Measurements from ENCODE around the gene NEK4.

NEK4 gene

GRCh38 chr3:52722491-52722890 lies 48.2 kb downstream of the NEK4 start:
- no peaks in the 10 kb centered on the region for H3K27me3 ChIP-seq (ENCODE audit: low read depth, low read length)
- H3K9me3 ChIP-seq (ENCODE audit: control insufficient read depth in 1 of 2, low read length in 2 of 2): no peaks in the 10 kb centered on the region
- H3K4me3 ChIP-seq (ENCODE audit: low read depth in 1 of 2, low read length in 2 of 2): no peak overlapping the region
- H3K27ac ChIP-seq (ENCODE audit: low read length): no peak overlapping the region
- H3K36me3 ChIP-seq (ENCODE audit: control insufficient read depth in 1 of 2, insufficient read depth in 2 of 2, low read length in 2 of 2): peaks cover 0 to 20% of the 10 kb centered on the region in 2 donors
- no peaks in the 10 kb centered on the region for H3K4me1 ChIP-seq (ENCODE audit: control insufficient read depth in 1 of 2, insufficient read depth in 2 of 2, low read length in 2 of 2)

GRCh38 chr3:52721730-52722008 lies 49.1 kb downstream of the NEK4 start:
- no peaks in the 10 kb centered on the region for H3K9me3 ChIP-seq (ENCODE audit: control insufficient read depth in 1 of 2, low read length in 2 of 2)
- no peak overlapping the region for H3K27ac ChIP-seq (ENCODE audit: low read length)
- no peaks in the 10 kb centered on the region for H3K4me1 ChIP-seq (ENCODE audit: control insufficient read depth in 1 of 2, insufficient read depth in 2 of 2, low read length in 2 of 2)
- peaks cover 0 to 20% of the 10 kb centered on the region in 2 donors for H3K36me3 ChIP-seq (ENCODE audit: control insufficient read depth in 1 of 2, insufficient read depth in 2 of 2, low read length in 2 of 2)
- no peak overlapping the region for H3K4me3 ChIP-seq (ENCODE audit: low read depth in 1 of 2, low read length in 2 of 2)
- H3K27me3 ChIP-seq (ENCODE audit: low read depth, low read length): no peaks in the 10 kb centered on the region

GRCh38 chr3:52721002-52721729 lies 49.6 kb downstream of the NEK4 start:
- no peaks in the 10 kb centered on the region for H3K27me3 ChIP-seq (ENCODE audit: low read depth, low read length)
- no peak overlapping the region for H3K27ac ChIP-seq (ENCODE audit: low read length)
- H3K9me3 ChIP-seq (ENCODE audit: control insufficient read depth in 1 of 2, low read length in 2 of 2): no peaks in the 10 kb centered on the region
- H3K4me3 ChIP-seq (ENCODE audit: low read depth in 1 of 2, low read length in 2 of 2): no peak overlapping the region
- H3K4me1 ChIP-seq (ENCODE audit: control insufficient read depth in 1 of 2, insufficient read depth in 2 of 2, low read length in 2 of 2): no peaks in the 10 kb centered on the region
- H3K36me3 ChIP-seq (ENCODE audit: control insufficient read depth in 1 of 2, insufficient read depth in 2 of 2, low read length in 2 of 2): peaks cover 0 to 20% of the 10 kb centered on the region in 2 donors

- no peaks in the 10 kb centered on the region for H3K27me3 ChIP-seq (ENCODE audit: low read depth, low read length)
- no peaks in the 10 kb centered on the region for H3K9me3 ChIP-seq (ENCODE audit: control insufficient read depth in 1 of 2, low read length in 2 of 2)
- H3K27ac ChIP-seq (ENCODE audit: low read length): no peak overlapping the region
- H3K4me1 ChIP-seq (ENCODE audit: control insufficient read depth in 1 of 2, insufficient read depth in 2 of 2, low read length in 2 of 2): no peaks in the 10 kb centered on the region
- H3K36me3 ChIP-seq (ENCODE audit: control insufficient read depth in 1 of 2, insufficient read depth in 2 of 2, low read length in 2 of 2): peaks cover 0 to 20% of the 10 kb centered on the region in 2 donors
- H3K4me3 ChIP-seq (ENCODE audit: low read depth in 1 of 2, low read length in 2 of 2): no peak overlapping the region
Observed at GRCh38 chr3:52719618-52720017, 51.1 kb downstream of the NEK4 start.

GRCh38 chr3:52715714-52716305 lies 54.9 kb downstream of the NEK4 start:
- H3K9me3 ChIP-seq (ENCODE audit: control insufficient read depth in 1 of 2, low read length in 2 of 2): no peaks in the 10 kb centered on the region
- H3K4me1 ChIP-seq (ENCODE audit: control insufficient read depth in 1 of 2, insufficient read depth in 2 of 2, low read length in 2 of 2): no peaks in the 10 kb centered on the region
- H3K27me3 ChIP-seq (ENCODE audit: low read depth, low read length): no peaks in the 10 kb centered on the region
- H3K27ac ChIP-seq (ENCODE audit: low read length): no peak overlapping the region
- peaks cover 0 to 8% of the 10 kb centered on the region in 2 donors for H3K36me3 ChIP-seq (ENCODE audit: control insufficient read depth in 1 of 2, insufficient read depth in 2 of 2, low read length in 2 of 2)
- no peak overlapping the region for H3K4me3 ChIP-seq (ENCODE audit: low read depth in 1 of 2, low read length in 2 of 2)

- Histone ChIP-seq H3K27ac (ENCODE audit: low read length) (no peak overlapping the region), H3K27me3 (ENCODE audit: low read depth, low read length) (no peaks in the 10 kb centered on the region), H3K9me3 (ENCODE audit: control insufficient read depth in 1 of 2, low read length in 2 of 2) (no peaks in the 10 kb centered on the region), H3K36me3 (ENCODE audit: control insufficient read depth in 1 of 2, insufficient read depth in 2 of 2, low read length in 2 of 2) (peaks cover 0 to 8% of the 10 kb centered on the region in 2 donors), H3K4me3 (ENCODE audit: low read depth in 1 of 2, low read length in 2 of 2) (no peak overlapping the region), H3K4me1 (ENCODE audit: control insufficient read depth in 1 of 2, insufficient read depth in 2 of 2, low read length in 2 of 2) (no peaks in the 10 kb centered on the region)
Observed at GRCh38 chr3:52714335-52715302, 56.1 kb downstream of the NEK4 start.

GRCh38 chr3:52712291-52713212 lies 58.2 kb downstream of the NEK4 start:
- H3K36me3 ChIP-seq (ENCODE audit: control insufficient read depth in 1 of 2, insufficient read depth in 2 of 2, low read length in 2 of 2): peaks cover 3 to 11% of the 10 kb centered on the region in 2 donors

GRCh38 chr3:52710512-52710911 lies 60.2 kb downstream of the NEK4 start:
- no peak overlapping the region for H3K27ac ChIP-seq (ENCODE audit: low read length)
- no peaks in the 10 kb centered on the region for H3K27me3 ChIP-seq (ENCODE audit: low read depth, low read length)
- no peak overlapping the region for H3K4me3 ChIP-seq (ENCODE audit: low read depth in 1 of 2, low read length in 2 of 2)
- no peaks in the 10 kb centered on the region for H3K9me3 ChIP-seq (ENCODE audit: control insufficient read depth in 1 of 2, low read length in 2 of 2)
- peaks cover 7 to 21% of the 10 kb centered on the region in 2 donors for H3K4me1 ChIP-seq (ENCODE audit: control insufficient read depth in 1 of 2, insufficient read depth in 2 of 2, low read length in 2 of 2)
- peaks cover 7 to 12% of the 10 kb centered on the region in 2 donors for H3K36me3 ChIP-seq (ENCODE audit: control insufficient read depth in 1 of 2, insufficient read depth in 2 of 2, low read length in 2 of 2)

More at GRCh38 chr3:52712291-52713212, 58.2 kb downstream of the NEK4 start:
- Histone ChIP-seq H3K4me1 (ENCODE audit: control insufficient read depth in 1 of 2, insufficient read depth in 2 of 2, low read length in 2 of 2) (peaks cover 3 to 7% of the 10 kb centered on the region in 2 donors), H3K27ac (ENCODE audit: low read length) (no peak overlapping the region), H3K4me3 (ENCODE audit: low read depth in 1 of 2, low read length in 2 of 2) (no peak overlapping the region), H3K27me3 (ENCODE audit: low read depth, low read length) (no peaks in the 10 kb centered on the region), H3K9me3 (ENCODE audit: control insufficient read depth in 1 of 2, low read length in 2 of 2) (no peaks in the 10 kb centered on the region)

- H3K4me1 ChIP-seq (ENCODE audit: control insufficient read depth in 1 of 2, insufficient read depth in 2 of 2, low read length in 2 of 2): peaks cover 19 to 38% of the 10 kb centered on the region in 2 donors
- H3K9me3 ChIP-seq (ENCODE audit: control insufficient read depth in 1 of 2, low read length in 2 of 2): no peaks in the 10 kb centered on the region
- no peak overlapping the region for H3K27ac ChIP-seq (ENCODE audit: low read length)
- H3K27me3 ChIP-seq (ENCODE audit: low read depth, low read length): no peaks in the 10 kb centered on the region
- H3K36me3 ChIP-seq (ENCODE audit: control insufficient read depth in 1 of 2, insufficient read depth in 2 of 2, low read length in 2 of 2): peaks cover 7 to 12% of the 10 kb centered on the region in 2 donors
- H3K4me3 ChIP-seq (ENCODE audit: low read depth in 1 of 2, low read length in 2 of 2): peak overlapping the region; percentile 22 to 97
Observed at GRCh38 chr3:52707585-52707984, 63.2 kb downstream of the NEK4 start.

GRCh38 chr3:52705688-52706686 lies 64.8 kb downstream of the NEK4 start, which contains the start of the genes GLT8D1 and SPCS1:
Gene GLT8D1, minus strand, starts transcription at chr3:52705791. Its CDS starts 5,331 bp downstream, at chr3:52700460.
Gene SPCS1, plus strand, starts transcription at chr3:52706106. Its CDS starts 141 bp downstream, at chr3:52706247.
- Histone ChIP-seq H3K4me3 (ENCODE audit: low read depth in 1 of 2, low read length in 2 of 2) (peak within 1 kb of the TSS; percentile 74 to 97), H3K36me3 (ENCODE audit: control insufficient read depth in 1 of 2, insufficient read depth in 2 of 2, low read length in 2 of 2) (peaks cover 7 to 12% of the 10 kb centered on the region in 2 donors), H3K27me3 (ENCODE audit: low read depth, low read length) (no peaks in the 10 kb centered on the region), H3K27ac (ENCODE audit: low read length) (peak within 1 kb of the TSS; percentile 78), H3K4me1 (ENCODE audit: control insufficient read depth in 1 of 2, insufficient read depth in 2 of 2, low read length in 2 of 2) (peaks cover 19 to 42% of the 10 kb centered on the region in 2 donors), H3K9me3 (ENCODE audit: control insufficient read depth in 1 of 2, low read length in 2 of 2) (no peaks in the 10 kb centered on the region)
